ENCODE data around the gene ATRAID. TPM values are rescaled to one million over a fixed set of nuclear protein-coding genes. Genes with fewer than 3 reads are reported as not detected.

ATRAID gene
- total RNA-seq, 2 donors from 2014 or later, result 106 to 125 TPM

DNA sequence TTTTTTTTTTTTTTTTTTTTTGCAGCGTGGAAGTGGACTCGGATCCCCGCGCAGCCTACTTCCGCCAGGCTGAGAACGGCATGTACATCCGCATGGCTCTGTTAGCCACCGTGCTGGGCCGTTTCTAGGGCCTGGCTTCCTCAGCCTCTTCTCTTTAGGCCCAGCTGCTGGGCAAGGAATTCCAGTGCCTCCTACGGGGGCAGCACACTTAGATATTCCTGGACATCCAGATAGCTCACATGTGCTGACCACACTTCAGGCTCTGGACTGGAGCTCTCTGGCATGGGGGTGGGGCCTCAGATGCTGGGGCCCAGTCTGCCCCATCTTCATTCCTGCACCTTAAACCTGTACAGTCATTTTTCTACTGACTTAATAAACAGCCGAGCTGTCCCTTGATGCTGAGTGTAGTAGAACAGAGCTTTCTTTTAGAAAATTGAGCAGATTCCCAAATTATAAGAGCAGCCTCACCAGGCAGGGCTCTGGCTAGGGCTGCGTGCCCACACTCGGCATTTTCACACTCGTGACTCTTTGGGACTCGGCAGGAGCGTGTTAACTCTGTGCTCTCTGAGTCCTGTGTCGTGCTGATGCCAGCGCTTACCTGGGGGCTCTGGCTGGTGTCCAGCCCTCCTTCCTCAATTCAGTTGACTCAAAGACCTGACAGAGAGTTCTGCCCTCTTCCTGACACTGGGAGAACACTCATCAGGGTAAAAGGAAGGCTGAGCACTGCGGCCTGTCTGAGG lies 31.7 kb downstream of the ATRAID start:
- ATAC-seq (peak; percentile 46 to 70), DNase-seq (no peak)
- intact Hi-C loops (cut with DNase I), result loop anchor here in 1 of 2 donors (10.0 kb wide), 1 partner anchor 51 kb away; no protein-coding TSS in a partner anchor

DNA sequence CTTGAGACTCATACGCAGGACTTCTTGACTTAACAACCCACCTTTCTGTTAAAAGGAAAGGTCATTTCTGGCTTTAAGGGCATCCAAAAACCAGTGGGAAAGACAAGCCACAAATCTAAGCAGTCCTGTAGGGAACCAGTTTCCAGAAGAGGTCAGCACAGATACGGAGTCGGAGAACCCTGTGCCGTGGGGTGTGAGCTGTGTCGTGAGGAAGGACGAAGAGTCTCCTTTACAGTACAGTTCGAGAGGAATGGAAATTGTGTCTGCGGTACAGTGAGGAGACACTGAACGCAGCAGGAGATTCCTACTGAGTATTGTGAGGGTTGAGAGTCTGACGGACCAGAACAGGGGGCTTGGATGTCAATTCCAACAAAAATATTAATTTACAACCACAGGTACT lies 33.3 kb downstream of the ATRAID start:
- DNase-seq, result no peak
- ATAC-seq, result no peak
- intact Hi-C loops (cut with DNase I), result loop anchor here in 1 of 2 donors (10.0 kb wide), 1 partner anchor 50 kb away; no protein-coding TSS in a partner anchor

DNA sequence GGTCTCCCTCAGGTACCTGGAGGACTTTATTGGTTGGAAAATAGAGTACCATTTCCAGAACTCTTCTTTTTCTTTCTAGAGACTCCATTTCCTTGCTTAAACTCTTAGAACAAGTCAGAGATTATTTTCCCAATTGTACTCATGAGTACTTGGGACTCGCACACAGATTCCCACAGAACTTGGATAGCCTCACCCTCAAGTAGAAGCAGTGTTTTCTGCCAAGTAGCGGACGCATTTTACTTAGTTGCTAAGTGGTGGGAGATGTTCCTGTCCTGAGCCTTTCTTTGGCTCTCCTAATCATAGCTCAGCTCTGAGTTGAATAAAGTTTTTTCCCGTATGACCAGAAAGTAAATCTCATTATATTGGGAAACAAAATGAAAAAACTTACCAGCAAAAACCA lies 33.8 kb downstream of the ATRAID start:
- DNase-seq (no peak), ATAC-seq (peak; percentile 10 to 23)
- intact Hi-C loops (cut with DNase I), result loop anchor here in 1 of 2 donors (10.0 kb wide), 1 partner anchor 49 kb away; no protein-coding TSS in a partner anchor

DNA sequence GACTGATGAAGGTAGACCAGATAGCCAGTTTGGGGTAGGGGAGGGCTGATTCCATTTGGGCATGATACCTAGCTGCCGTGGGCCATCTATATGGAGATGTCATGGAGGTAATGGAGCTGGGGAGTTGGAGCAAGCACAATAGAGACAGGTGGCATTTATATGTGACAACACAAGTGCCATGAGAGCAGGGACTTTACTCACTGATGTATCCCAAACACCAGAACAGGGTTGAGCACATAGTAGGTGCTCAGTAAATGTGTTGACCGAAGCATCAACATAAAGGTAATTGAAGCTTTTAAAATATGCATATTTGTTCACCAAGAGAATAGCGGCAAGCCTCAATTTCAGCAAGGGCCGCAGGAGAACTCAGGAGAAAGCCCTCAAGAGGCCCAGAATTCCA lies 36.1 kb downstream of the ATRAID start:
- ATAC-seq (no peak), DNase-seq (no peak)
- intact Hi-C loops (cut with DNase I), result loop anchor here in 1 of 2 donors (10.0 kb wide), 1 partner anchor 47 kb away; no protein-coding TSS in a partner anchor

DNA sequence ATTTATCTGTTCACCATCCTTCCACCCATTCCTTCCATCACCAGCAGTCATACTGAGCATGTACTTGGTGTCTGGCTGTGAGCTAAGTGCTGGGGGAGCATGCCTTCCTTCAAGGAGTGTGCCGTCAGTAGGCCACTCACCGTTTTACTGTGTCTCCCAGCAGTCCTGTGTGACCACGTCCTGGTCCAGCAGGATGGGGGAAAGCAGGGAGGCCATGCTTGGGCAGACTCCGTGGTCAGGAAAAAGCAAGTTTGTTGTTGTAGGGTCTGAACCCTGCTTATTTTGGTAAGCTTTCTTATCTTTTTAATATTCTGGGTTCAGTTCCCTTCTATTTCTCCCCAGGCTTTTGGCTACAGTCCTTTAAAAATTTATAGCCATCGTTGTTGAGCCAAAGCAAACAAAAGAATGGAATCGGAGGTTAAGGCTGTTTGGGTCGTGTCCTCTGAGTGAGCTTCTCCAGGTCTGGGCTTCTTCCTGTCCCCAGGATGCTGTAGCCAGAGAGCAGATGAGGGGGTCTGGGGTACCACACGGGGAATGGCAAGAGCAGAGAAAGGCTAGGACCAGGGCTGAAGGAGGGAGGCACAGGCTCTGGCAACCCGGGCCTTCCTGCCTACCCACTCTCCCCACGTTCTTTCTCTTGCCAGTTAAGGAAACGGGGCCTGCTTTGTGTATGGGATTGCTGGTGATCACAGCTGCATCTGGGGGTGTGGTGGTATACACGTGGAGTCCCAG lies 37.5 kb downstream of the ATRAID start:
- intact Hi-C loops (cut with DNase I), result loop anchor here in 1 of 2 donors (10.0 kb wide), 1 partner anchor 45 kb away; no protein-coding TSS in a partner anchor
- DNase-seq (no peak), ATAC-seq (no peak)

DNA sequence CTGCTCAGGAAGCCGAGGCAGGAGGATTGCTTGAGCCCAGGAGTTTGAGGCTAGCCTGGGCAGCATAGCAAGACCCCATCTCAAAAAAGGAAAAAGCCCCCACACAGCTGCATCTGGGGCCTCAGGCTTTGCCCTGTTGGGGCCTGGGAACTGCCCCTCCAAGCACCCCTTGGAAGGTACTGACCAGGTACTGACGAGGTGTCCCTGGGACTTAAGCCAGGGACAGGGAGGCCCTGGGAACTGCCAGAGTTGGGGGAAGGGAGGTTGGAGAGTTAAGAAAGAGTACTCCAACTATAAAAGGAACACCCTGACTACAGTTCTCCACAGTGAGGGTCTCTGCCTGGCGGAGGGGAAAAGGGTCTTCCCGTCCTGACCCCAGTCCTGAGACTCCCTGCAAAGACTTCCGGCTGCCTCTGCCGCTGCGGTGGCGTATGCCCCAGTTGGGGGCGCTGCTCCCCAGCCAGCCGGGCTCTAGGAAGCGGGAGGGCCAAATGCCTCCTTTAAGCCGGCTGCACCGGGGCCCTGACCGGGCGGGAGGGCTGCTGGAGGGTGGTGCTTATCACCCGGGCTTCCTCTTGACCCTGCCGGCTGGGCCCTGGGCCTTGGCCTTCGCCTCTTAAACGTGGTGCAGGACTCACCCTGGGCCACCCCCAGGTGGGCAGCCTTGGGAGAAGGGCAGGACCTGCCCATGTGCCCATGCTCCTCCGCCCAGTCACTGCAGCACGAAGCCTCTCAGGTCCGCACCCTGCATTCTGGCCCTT lies 38.2 kb downstream of the ATRAID start:
- intact Hi-C loops (cut with DNase I), result loop anchor here (2.0 to 10.0 kb wide), 2 partner anchors 45 to 53 kb away; no protein-coding TSS in a partner anchor
- DNase-seq, result peak; percentile 74
- peak; percentile 79 to 85 for ATAC-seq

DNA sequence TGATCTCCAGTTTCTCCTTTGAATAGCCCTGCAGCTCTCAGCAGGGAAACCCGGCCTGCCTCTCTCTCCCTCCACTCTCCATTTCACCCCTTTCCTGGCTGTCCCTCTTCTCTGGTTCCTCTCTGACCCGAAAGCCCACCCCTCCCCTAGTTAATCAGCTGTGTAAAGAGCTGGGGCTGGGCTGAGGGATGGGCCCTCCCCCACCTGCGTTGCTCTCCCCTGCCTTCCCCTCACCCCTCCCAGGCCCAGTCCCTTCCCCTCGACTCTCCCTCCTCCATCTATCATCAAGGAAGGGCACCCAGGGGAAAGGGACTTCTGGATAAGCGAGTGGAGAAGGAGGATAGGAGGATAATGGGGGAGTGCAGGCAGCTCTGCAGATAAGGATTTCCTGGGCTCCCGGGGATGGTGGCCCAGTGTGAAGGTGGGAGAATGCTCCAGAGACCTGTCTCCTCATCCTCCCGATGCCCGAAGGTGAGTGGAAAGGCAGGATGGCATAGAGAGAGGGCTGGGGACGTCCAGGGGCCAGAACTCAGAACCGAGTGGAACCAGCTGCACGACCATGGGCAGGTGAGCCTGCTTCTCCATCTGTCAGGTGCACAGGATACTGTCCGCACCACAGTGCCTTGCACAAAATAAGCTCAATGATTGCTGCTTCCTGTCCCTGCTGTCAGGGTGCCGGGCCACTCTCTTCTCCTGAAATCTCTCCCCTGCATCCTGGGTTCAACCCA lies 39.0 kb downstream of the ATRAID start:
- intact Hi-C loops (cut with DNase I), result loop anchor here in 1 of 2 donors (2.0 kb wide), 1 partner anchor 52 kb away; no protein-coding TSS in a partner anchor
- no peak for ATAC-seq
- DNase-seq, result no peak

DNA sequence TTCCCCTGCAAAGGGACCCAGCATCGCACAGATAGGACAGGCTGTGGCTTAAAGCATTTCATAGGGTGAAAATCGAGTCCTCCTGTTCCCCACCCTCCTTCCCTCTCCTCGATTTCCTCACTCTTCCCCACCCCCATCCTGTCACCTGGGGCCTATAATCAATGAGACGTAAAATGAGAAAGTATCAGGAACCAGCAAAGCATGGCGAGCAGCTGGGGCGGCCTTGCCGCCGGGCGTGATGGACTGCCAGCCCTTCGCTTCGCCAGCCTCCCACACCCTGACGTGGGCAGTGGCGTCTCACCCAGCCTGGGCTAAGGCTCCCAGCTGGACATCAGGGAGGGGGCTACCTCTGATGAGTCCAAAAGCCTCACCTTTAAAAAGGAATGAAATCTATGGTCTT lies 39.9 kb downstream of the ATRAID start:
- DNase-seq (no peak), ATAC-seq (no peak)
- intact Hi-C loops (cut with DNase I), result loop anchor here in 1 of 2 donors (2.0 kb wide), 1 partner anchor 51 kb away; no protein-coding TSS in a partner anchor

DNA sequence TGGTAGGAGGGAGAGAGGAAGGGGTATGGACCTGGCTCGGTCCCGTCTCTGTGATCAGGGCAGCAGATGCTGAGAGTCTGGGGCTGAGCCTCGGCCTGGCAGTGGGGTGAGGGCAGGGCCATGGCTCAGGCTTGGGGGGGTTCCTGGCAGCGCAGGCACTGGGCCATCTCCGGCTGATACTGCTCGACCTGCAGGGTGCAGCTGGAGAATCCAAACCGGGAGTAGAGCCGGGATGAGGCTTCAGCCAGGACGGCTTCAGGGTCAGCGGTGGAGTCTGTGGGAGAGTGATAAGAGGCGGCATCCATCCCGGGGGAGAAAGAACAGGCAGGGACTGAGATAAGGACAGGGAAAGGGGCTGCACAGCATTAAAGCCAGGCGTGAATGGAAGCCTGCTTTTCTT lies 43.3 kb downstream of the ATRAID start:
- DNase-seq (no peak), ATAC-seq (peak; percentile 42 to 69)
- intact Hi-C loops (cut with DNase I), result no loop called here

DNA sequence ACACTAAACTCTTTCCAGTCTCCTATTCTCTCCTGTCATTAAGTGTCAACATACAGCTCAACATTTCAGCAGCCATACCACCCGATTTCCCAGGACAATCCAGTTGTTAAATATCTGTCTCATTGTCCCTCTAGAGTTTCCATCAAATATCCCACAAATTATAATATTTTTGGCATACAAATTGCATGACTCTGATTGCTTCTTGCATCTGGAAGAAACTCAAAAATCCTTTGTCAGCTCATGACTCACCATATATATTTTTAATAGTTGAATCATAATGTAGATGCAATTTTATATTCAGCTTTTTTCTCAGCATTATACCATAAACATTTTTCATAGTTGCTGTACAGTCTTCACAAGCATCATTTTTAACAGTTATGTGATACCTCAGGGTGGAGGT lies 43.8 kb downstream of the ATRAID start:
- intact Hi-C loops (cut with DNase I), result no loop called here
- no peak for ATAC-seq
- no peak for DNase-seq

DNA sequence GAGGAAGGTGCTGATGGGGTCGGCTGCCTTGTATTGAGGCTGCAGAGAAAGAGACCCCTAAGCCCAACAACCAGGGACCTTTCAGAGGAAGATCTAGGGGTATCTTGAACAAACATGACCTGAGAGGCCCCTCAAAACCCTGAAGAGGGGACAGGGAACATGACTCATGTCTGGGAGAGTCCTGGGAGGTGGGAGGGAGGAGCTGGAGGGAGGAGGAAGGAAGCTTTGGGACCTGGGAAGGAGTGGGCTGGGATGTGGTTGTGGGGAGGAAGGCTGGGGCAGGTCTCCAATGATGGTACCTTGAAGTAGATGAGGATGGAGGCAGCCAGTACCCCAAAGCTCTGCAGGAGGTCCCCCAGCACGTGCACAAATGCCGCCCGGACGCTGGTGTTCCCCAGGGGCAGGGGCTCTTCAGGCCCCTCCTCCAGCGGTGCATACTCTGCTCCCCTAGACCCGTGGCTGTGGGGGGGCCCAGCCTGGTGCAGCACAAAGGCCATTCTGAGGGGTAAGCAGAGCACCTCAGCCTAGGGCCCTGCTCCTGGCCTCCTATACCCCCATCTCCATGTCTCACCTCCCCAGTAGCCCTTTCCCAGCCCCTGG lies 45.1 kb downstream of the ATRAID start:
- intact Hi-C loops (cut with DNase I), result no loop called here
- DNase-seq, result no peak
- no peak for ATAC-seq

DNA sequence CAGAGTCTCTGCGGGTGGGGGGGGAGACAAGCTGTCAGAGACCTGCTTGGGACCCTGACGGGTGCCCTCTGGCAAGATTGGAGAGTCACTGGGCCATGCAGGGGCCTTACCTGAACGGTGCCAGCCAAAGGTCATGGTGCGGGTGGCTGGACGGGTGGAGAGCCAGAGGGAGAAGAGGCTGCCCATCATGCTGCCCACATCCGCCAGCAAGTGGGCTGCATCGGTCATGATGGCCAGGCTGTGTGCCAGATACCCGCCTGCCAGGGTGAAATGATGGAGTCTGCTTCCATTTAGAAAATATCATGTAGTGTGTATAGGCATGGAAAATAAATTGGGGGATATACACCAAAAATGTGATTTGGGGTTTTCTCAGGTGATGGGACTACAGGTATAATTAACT lies 46.2 kb downstream of the ATRAID start:
- ATAC-seq (no peak), DNase-seq (no peak)
- intact Hi-C loops (cut with DNase I), result no loop called here

DNA sequence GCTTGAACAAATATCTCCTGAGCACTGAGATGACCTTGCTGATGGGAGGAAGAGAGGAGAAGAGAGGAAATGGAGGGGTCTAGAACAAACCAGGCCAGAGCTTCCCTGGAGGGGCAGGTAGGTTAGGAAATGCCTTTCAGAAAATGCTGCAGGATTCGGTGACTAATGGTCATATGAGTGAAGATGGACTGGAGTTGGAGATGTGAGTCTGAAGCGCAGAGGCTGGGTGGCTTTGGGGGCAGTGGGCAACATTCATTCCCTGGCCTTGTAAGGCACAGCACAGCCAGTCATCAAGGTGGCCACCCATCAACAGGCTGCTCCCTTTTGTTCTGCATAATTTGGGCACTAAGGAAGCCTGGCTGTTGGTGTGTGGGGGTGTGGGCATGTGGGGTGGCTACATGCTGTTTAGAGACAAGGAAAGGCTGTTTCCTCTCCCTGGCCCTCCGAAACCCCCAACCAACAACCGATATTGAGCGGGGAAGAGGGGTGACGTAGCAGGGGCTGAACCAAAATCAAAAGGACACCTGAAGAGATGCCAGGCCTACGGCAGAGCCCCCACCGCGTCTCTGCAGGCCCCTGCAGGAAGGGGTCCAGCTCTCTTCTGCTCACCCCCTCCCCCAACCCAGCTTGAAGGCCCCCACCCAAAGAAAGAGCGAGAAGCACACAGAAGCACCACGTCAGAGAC lies 49.5 kb downstream of the ATRAID start:
- no peak for DNase-seq
- no peak for ATAC-seq
- intact Hi-C loops (cut with DNase I), result no loop called here

DNA sequence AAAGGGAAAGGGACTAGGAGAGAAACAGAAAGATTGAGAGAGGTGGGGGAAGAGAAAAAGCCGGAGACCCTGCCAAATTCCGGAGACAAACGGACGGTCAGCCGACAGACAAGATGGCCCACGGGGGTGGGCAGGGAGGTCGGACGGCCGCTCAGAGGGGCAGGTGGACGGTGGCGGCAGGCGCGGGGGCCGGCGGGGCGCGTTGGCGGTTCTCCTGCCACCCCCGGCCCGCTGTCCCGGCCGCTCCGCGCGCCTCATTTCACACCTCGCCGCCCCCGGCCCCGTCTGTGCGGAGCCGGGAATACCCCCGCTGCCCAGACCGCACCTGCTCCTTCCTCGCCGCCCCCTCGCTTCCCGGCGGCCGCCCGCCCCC lies 50.1 kb downstream of the ATRAID start:
- intact Hi-C loops (cut with DNase I), result no loop called here
- no peak for DNase-seq
- ATAC-seq, result no peak

DNA sequence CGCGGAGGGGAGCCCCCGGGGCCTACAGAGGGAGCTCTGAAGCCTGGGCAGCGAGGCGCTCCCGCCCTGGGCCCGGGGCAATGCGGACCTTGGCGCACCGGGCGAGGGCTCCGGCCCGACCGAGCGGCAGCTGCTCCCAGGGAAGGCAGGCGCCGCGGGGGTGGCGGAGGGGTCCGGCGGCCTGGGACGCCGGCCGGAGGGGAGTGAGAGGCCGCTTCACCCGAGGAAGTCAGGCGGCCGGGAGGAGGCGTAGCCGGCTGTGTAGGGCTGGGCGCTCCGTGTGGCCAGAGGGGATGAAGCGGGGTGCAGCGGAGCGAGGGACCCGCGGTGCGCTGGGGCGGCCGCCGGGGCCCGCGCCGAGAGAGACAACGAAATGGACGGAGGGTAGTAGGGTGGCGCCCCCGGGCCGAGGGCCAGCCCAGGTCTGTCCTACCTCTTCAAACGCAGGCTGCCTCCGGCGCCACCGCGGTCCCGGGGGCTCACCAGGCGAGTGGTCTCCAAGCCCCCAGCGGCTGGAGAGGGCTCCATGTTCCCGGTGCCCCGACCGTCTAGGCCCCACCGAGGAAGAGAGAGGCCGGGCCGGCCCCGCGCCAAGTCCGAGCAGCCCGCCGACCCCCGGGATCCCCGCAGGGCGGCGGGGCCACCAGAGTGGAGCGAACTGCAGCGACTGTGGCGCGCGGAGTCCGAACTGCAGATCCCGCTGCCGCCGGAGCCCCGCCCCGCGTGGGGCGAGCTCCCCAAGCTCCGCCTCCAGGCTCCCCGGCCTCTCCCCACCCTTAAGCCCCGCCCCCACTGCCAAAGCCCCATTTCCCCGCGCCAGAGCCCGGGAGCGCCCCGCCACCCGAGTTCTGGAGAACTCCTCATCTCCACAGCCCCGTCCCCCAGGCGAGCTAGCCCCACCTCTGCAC lies 50.8 kb downstream of the ATRAID start, which contains the start of gene SLC30A3:
TSS of gene SLC30A3 (minus strand) at position 669 of the 908 bp plus-strand sequence. CDS start at position 528, 141 bp downstream.
- DNase-seq, result peak; percentile 81
- peak; percentile 86 for ATAC-seq
- intact Hi-C loops (cut with DNase I), result no loop called here

Measured in left cardiac atrium (tissue), 4 donors.